ENCODE data around the gene HSPB8.
A peak's percentile ranks its signal among the peaks of the same experiment; 100 is the strongest.
"Not testable (repeated sequence)": the region's sequence is repeated elsewhere in the genome, so short reads cannot be mapped to it uniquely, and the experiment has no call there.

Gene HSPB8

DNA sequence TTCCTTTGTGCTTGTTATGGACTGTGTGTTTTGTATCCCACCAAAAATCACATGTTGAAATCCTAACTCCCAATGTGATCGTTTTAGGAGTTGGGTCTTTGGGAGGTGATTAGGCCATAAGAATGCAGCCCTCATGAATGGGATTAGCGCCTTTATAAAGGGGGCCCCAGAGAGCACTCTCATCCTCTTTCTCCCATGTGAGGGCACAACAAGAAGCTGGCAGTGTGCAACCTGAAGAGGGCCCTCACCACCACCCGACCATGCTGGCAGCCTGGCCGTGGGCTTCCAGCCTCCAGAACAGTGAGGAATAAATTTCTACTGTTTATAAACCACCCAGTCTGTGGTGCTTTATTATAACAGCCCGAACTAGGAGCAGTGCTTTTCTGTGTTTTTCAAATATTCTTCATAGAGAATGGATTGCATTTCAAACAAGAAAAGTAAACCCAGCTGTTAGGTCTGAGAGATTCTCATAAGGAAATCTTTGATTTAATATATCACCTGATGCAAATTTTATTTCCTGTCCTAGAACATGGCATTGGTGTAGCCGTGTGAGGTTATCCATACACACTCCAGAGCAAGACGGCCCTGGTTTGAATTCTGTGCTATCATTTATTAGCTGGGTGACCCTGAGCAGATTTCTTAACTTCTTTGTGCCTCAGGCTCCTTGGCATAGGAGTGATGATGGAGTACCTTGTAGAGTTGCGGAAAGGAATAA lies 27.8 kb downstream of the HSPB8 start:
- no peak for DNase-seq (ENCODE audit: low spot score)

DNA sequence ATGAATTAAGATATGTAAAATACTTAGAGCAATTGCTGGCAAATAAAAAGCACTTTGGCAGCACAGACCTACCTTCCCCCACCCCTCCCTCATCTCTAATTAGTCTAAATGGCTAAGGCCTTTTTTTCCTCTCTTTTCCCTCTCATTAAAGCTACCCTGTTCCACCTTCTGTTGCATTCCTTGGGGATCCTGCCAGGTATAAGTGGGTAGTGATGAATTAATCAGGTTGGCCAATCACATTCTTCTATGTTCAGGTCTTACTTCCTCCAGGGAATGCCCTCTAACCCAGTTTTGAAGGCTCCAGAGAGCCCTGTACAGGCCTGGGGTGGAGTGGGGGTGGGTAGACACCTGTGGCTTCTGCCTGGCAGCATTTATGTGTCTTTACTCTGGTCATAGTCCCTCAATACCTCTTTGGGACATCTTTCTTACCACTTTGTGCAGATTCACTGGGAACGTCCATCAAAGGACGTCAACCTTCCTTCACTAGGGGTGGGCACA lies 28.4 kb downstream of the HSPB8 start:
- no peak for DNase-seq (ENCODE audit: low spot score)

DNA sequence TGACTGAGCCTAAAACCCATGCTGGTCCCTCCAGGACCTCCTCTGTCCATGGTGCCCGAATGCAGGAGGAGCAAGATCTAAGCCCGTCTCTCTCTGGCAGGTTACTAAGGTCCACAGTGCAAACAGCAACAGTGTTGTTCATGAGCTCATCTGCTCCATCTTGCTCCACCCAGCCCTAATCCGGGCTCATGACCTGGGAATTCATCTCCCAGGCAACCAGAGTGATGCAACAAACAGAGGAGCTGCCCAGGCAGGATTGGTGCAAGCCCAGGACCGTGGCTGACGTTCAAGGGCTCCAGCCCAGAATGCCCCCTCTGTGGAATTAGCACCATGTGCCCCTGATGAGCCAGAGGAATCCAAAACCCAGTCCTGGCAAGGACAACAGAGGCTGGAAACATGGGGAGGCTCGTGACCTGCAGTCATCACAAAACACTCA lies 29.9 kb downstream of the HSPB8 start:
- peak; percentile 36 for DNase-seq (ENCODE audit: low spot score)

DNA sequence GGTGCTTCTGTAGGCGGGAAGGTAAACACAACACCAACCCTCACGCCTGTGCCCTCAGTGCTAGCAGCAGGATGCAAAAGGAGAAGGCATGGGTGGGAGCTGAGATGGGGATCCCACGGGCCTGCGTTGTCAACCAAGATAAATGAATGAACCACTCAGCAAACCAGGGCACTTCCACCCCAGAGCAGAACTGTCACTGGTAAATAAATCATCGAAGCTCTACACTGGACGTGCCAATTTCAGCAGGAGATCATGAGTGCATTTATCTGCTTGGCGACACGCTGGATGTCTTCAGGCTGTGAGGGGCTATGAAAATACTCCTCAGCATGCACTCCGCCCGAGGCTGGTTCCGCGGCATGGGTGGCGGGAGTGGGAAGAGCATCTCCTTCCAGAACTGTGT lies 33.2 kb downstream of the HSPB8 start:
- DNase-seq (ENCODE audit: low spot score), result no peak

DNA sequence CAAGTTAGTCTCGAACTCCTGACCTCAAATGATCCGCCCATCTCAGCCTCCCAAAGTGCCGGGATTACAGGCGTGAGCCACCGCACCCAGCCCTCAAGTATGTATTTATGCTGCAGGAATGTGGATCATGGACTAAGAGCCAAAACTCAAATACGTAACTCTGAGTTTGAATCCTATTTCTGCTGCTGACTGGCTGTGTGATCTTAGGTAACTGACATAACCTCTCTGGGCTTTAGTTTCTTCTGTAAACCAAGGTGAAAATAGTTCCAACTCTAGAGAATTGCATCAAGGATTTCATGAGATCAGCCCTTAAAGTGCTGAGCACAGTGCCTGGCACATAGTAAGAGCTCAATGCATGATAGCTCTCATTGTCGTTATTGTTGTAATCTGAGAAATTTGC lies 37.4 kb downstream of the HSPB8 start:
- no peak for DNase-seq (ENCODE audit: low spot score)

DNA sequence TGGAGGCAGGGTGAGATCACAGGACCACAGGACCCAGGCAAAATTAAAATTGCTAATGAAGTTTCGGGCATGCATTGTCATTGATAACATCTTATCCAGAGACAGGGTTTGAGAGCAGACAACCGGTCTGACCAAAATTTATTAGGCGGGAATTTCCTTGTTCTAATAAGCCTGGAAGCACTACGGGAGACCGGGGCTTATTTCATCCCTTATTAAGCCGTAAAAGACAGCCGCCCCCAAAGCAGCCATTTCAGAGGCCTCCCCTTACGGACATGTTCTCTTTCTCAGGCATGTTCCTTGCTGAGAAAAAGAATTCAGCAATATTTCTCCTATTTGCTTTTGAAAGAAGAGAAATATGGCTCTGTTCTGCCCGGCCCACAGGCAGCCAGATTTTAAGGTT lies 40.1 kb downstream of the HSPB8 start:
- DNase-seq (ENCODE audit: low spot score), result not testable (repeated sequence)

DNA sequence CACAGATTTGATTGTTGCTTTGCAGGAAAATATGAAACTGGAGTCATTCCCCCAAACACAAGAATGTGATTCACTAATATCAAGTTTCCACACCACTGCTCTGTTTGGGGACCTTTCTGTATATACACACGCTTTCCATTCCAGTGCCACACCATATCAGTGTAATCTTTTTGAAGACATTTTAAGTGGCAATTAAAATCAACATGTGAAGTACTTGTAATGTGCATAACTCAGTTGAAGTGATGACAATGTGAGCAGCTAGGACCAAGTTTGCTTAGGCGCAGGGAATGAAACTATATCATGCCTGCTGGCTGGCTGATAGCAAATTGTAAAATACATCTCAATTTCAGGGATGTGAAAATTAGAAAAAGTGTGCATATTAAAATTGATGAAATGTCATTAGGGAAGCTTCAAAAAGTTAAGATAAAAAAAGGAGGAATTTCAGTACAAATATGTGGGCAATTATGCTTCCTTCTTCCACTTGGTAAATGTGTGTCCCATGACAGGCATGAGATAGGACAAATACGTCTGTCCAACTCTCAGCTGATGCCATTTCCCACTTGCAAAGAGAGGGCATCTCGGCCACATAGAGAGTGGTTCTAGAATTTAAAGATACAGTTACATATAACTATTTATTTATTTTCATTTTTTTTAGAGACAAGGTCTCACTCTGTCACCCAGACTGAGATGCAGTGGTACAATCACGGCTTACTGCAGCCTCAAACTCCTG lies 43.7 kb downstream of the HSPB8 start:
- no peak for DNase-seq (ENCODE audit: low spot score)

DNA sequence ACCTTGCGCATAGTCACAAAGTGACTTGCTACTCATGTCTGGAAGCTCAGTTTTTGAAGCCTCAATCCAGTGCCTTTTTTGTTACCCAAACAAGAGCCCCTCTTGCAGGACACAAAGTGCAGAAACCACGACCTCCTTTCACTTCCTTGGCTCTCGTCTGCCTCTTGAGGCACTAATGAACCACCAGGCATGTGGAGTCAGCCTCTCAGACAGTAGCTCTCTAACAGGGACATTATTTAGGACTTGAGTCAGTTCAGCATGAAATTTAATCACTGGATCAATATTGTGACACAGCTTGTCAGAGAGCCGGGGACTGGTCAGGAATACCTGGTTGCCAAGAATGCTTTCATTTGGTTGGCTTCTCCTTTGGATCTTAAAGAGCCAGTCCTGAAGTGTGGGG lies 46.7 kb downstream of the HSPB8 start:
- DNase-seq (ENCODE audit: low spot score), result no peak

DNA sequence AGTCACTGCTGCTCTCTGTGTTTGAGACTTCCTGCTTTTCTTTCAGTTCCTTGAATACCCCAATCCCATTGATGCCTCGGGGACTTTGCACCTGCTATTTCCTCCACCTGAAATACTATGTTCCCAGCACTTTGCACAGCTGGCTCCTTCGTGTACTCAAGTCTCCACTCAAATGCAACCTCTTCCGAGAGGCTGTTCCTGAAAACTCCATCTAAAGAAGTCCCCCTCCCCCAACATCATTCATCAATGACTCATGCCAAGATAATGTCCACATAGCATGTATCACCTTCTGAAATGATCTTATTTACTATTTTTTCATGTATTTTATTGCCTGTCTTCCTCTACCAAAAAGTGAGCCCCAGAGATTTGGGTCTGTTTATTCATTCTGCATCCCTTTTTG lies 48.6 kb downstream of the HSPB8 start:
- no peak for DNase-seq (ENCODE audit: low spot score)

DNA sequence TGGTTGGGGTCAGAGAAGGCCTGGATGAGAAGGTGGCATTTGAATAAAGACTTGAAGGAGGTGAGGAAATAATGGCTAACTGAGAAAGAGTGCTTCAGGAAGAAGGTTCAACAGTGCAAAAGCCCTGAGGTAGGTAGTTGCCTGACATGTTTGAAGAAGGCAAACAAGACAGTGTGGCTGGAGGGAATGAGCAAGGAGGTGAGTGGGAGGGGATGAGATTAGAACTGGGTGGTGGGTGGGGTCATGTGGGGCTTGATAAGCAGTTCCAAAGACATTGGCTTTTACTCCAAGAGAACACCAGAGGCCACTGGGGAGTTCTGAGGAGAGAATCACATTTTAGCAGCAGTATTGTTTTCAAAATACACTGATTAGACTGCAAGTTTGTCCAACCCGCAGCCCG lies 50.5 kb downstream of the HSPB8 start:
- no peak for DNase-seq (ENCODE audit: low spot score)

DNA sequence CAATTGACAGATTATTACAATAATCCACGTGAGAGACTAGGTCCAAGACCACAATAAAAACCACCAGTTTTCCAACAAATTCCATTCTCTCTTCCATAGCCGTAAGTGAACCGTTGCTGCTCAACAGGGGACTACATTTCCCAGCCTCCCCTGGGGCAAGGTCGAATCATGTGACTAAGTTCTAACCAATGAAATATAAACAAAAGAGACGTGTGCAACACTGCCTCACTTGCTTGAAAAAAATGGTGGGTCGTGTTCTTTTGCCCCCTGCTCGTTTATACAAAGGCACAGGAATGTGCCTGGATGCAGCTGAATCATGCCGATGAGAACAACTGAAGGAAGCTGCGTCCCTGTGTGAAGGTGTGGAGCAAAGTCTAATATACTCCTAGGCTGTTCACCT lies 51.1 kb downstream of the HSPB8 start:
- DNase-seq (ENCODE audit: low spot score), result peak; percentile 47

DNA sequence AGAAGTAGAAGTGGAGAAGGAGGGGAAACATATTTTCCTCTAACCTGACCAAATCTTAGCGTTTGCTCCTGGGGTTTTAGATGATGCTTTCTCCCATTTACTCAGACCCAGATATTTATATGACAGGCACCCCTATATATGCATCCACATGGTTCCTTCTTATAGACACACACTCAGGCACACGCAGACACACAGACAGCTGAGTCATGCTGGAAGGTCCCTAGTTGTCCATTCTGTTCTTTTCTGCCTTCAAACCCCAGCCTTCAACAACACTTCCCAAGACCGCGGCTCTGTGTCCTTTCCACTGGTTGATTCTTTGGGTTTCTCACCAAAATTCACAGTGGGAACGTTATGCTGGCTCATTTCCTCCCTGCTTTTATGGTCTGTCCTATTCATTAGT lies 52.1 kb downstream of the HSPB8 start:
- DNase-seq (ENCODE audit: low spot score), result no peak

DNA sequence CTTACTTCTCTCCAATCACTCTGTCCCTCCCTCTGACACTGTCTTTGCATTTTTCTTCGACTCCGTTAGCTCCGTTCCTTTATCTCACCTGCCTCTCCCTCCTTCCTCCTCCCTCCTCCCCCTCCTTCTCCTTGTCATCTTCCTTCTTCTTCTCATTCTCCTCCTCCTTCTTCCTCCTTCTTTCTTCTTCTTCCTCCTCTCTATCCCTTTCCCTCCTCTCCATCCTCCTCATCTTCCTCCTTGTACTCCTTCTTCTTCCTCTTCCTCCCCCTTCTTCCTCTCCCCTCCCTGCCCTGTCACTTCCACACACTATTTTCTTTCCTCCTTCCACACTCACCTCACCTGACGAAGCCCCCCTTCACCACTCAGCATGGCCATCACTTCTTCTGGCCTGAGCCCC lies 53.0 kb downstream of the HSPB8 start:
- no peak for DNase-seq (ENCODE audit: low spot score)

DNA sequence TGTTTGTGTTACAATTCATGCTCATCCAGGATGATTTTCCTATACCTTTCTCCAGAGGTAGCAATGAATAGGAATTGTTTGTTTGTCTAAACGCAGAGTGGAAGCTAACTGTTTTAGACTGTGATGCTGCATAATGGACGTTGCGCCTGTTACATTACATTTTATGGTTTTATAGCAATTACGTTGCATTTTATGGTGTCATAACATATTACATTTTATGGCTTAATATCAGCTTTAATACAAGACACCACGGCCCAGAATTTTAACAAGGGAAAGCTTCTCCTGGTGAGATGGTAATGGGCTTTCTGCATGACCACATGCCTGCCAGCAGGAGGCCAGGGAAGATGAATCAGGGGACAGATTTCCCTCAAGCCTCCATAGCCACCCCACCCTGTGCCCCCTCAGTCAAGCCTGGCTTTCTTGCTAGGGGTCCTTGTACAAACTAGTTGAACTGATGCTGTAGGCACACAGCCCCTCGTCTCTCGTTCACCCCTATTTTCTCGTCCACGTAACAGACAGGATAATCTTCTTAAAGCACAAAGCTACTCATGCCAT lies 56.5 kb downstream of the HSPB8 start:
- no peak for DNase-seq (ENCODE audit: low spot score)

DNA sequence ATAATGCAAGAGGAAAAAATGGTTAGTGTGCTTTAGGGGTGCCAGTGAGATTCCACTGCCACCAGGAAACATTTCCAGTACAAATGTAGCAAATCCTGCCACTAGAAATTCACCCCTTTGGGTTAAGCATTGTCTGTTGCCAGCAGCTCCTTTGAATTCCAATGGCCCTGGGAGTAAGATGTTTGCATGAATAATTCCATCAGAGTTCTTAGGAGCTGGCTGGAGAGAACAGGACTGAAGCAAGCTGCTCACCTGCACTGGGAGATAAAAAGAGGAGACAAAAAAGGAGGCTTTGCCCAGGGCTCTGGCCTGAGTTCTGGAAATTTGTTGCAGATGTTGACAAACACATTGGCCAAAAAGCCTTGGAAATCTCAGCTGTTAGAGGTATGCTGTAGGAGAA lies 57.6 kb downstream of the HSPB8 start:
- no peak for DNase-seq (ENCODE audit: low spot score)

DNA sequence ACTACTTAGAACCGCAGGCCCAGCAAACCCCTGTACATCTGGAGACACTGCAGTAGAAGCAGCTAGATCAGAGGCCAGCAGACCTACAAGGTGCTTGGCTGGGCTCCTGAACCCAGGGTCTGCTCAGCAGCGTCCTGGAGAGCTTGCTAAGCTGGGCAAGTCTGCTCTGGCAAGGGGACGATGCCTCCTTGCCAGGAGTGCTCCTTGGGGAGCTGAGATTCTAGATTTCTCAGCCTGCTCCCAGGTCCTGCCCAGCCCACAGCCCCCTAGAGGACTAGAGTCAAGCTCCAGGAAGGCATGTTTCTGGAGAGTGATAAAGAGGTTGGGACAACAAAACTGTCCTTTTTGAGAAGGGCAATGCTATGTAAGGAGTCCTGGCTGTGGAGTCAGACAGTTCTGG lies 60.3 kb downstream of the HSPB8 start:
- no peak for DNase-seq (ENCODE audit: low spot score)

DNA sequence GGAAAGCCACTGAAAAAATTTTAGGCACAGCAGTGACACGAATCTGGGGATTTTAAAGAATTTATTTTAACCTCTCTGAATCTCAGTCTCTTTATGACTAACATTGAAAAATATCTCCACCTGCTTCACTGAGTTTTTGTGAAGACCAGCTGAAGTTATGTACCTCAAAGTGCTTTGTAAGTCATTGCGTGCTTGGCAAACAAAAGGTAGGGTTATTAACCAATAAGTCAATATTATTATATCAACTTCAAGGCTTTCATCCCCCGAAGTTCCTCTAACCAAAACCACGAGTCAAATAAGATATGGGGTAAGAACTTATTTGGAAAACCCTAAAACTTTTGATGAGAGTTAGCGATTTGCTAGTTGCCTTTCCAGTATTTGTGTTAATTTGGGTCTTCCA lies 62.3 kb downstream of the HSPB8 start:
- no peak for DNase-seq (ENCODE audit: low spot score)

DNA sequence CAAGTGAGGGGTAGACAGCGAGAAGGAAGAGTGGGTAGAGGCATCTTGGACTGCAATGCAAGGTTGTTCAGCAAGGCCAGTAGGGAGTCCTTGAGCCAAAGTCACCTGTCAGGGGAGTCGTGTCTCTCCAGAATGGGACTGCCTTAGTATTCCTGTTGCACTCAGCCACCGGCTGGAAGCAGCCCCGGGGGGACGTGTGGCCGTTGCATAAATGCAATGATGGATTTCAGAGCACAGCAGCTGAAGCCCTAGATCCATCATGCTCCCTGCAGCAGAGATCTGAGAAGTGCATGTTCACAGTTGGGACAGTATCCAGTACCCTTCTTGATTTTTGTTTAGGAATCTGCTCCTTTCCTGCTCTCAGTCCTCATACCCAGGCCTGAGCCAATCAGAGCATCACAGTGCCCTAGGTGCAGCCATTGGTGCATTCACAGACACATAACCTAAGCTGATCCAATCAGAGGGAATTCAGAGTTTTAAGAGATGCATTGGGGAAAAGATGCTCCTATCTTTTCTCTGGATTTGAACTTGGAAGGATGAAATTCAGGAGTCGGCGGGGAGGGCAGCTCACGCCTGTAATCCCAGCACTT lies 62.9 kb downstream of the HSPB8 start:
- DNase-seq (ENCODE audit: low spot score), result no peak

All from GM03348 (cell line).